ENCODE data around the gene BANF2. TPM values are rescaled to one million over a fixed set of nuclear protein-coding genes. Genes with fewer than 3 reads are reported as not detected.

BANF2 gene
- total and polyA plus RNA-seq, 2 of the 13 experiments (the other 11 are each of a cell fraction or from before 2014, with no cell fraction given) = 0.35 TPM; not detected in 1

GRCh38 chr20:17682103-17682888 is 17.5 kb upstream of the BANF2 start, which contains the start of gene RRBP1 (continued):
- TF ChIP-seq ZSCAN20 (CRISPR knock-in tag; IDR thresholded peaks at IDR 0.05; ENCODE audit: borderline replicate concordance) (peak; percentile 96), AGO1 (IDR thresholded peaks at IDR 0.05; ENCODE audit: low read depth, low read length, poor library complexity, severe bottlenecking) (peak; percentile 69), HIC2 (CRISPR knock-in tag; IDR thresholded peaks at IDR 0.05; ENCODE audit: low read depth) (peak; percentile 12; the same call in 1 of the 2 replicates), ETV5 (CRISPR knock-in tag; IDR thresholded peaks at IDR 0.05; ENCODE audit: borderline replicate concordance) (peak; percentile 84; the same call in 1 of the 2 replicates), REXO4 (CRISPR knock-in tag; IDR thresholded peaks at IDR 0.05; ENCODE audit: borderline replicate concordance) (0 out of 2 replicates have a peak, but pooled peaks have one; percentile 8), GLMP (CRISPR knock-in tag; IDR thresholded peaks at IDR 0.05; ENCODE audit: borderline replicate concordance) (no peak), ZNF337 (CRISPR knock-in tag; IDR thresholded peaks at IDR 0.05; ENCODE audit: borderline replicate concordance, low read depth) (peak; percentile 96; the same call in 1 of the 2 replicates), SOX6 (IDR thresholded peaks at IDR 0.05) (no peak), SOX6 (CRISPR knock-in tag; IDR thresholded peaks at IDR 0.05) (peak; percentile 90), ZNF44 (CRISPR knock-in tag; IDR thresholded peaks at IDR 0.05) (no peak; the same call in 1 of the 2 replicates), CENPX (CRISPR knock-in tag; IDR thresholded peaks at IDR 0.05) (no peak), PRDM10 (CRISPR knock-in tag; IDR thresholded peaks at IDR 0.05; ENCODE audit: low read depth) (peak; percentile 66; the same call in 1 of the 2 replicates), ZNF343 (CRISPR knock-in tag; IDR thresholded peaks at IDR 0.05) (no peak; the same call in 1 of the 2 replicates), ZBTB49 (CRISPR knock-in tag; IDR thresholded peaks at IDR 0.05; ENCODE audit: borderline replicate concordance) (peak; percentile 85; the same call in 1 of the 2 replicates), ERF (CRISPR knock-in tag; IDR thresholded peaks at IDR 0.05) (peak; percentile 95), ZNF235 (CRISPR knock-in tag; IDR thresholded peaks at IDR 0.05; ENCODE audit: borderline replicate concordance) (peak; percentile 48; the same call in 1 of the 2 replicates)

Measured in HepG2 (cell line).